Heart left ventricle (tissue), 16 donors: ENCODE data around the gene METRN. TPM values are rescaled to one million over a fixed set of nuclear protein-coding genes. Genes with fewer than 3 reads are reported as not detected.
"Not testable (repeated sequence)": the region's sequence is repeated elsewhere in the genome, so short reads cannot be mapped to it uniquely, and the experiment has no call there.

ENCODE experiments used
- ATAC-seq, 4 donors: fragments of 200-7000 bp; cut with Tn5 transposase; one replicate each; pipeline ENCODE4 v1.9.1; 2020 to 2022; ENCODE audit warnings: moderate library complexity in 4 of 4, mild to moderate bottlenecking in 3 of 4, moderate number of reproducible peaks in 1 of 4
- DNase-seq, 5 donors: peaks; one replicate each; pipeline ENCODE4 v3.0.0-alpha.2; 2020
- H3K27ac ChIP-seq, 12 donors: fragments of 200-600 bp; sonication (generic) in 4 of 12; one replicate each; pipeline versions ENCODE4 v1.5.0 to v1.8.0; 2016 to 2022; ENCODE audit warnings: mild to moderate bottlenecking in 2 of 12
- H3K27me3 ChIP-seq, 9 donors: fragments of 200-600 bp; sonication (generic) in 2 of 9; one replicate each; pipeline versions ENCODE4 v1.5.1 to v1.8.0; 2016 to 2022; ENCODE audit warnings: mild to moderate bottlenecking in 3 of 9
- H3K36me3 ChIP-seq, 9 donors: fragments of 200-600 bp; sonication (generic) in 2 of 9; one replicate each; pipeline versions ENCODE4 v1.5.0 to v1.8.0; 2018 to 2022; ENCODE audit warnings: mild to moderate bottlenecking in 2 of 9
- H3K4me1 ChIP-seq, 12 donors: fragments of 200-600 bp; sonication (generic) in 4 of 12; one replicate each; pipeline versions ENCODE4 v1.5.0 to v1.8.0; 2016 to 2022; ENCODE audit warnings: mild to moderate bottlenecking in 3 of 12
- H3K4me3 ChIP-seq, 12 donors: fragments of 200-600 bp; sonication (generic) in 4 of 12; one replicate each; pipeline versions ENCODE4 v1.5.0 to v1.8.0; 2017 to 2022; ENCODE audit warnings: mild to moderate bottlenecking in 9 of 12, moderate library complexity in 4 of 12
- H3K9me3 ChIP-seq, 12 donors: fragments of 200-600 bp; sonication (generic) in 4 of 12; one replicate each; pipeline versions ENCODE4 v1.5.0 to v1.8.0; 2016 to 2022; ENCODE audit warnings: mild to moderate bottlenecking in 1 of 12
- POLR2A ChIP-seq, 2 donors: fragments of 450-650 bp; IDR thresholded peaks; one replicate each; pipeline ENCODE4 v1.6.1; 2017; ENCODE audit warnings: antibody characterized with exemption in 2 of 2, mild to moderate bottlenecking in 2 of 2, moderate library complexity in 2 of 2
- WGBS, 4 donors: extraction: QIAGEN DNeasy Blood & Tissue Kit in 2 of 4; methylation state at CpG; one replicate each; pipeline versions ENCODE4 v1.1.5 to v1.1.7; 2013 to 2018; 5-methylcytosine and 5-hydroxymethylcytosine counted together
- intact Hi-C, 10 donors: fragments of 100-400 bp; cut with DNase I; formaldehyde crosslinking; loops; one replicate each; pipeline versions ENCODE4 v1.11.1 to v1.14.2; 2022
- polyA plus RNA-seq, 2 donors: library from polyadenylated mRNA; stranded (reverse); fragments of 200-250 nt; gene quantifications; one replicate each; pipeline ENCODE4 v1.2.3, GENCODE V29; 2013
- total RNA-seq, 9 donors: library from RNA; depleted of rRNA in 2 of 9; stranded (reverse); fragments of >200 nt in 2 of 9; fragmentation: NEBNext Ultra II Directional in 3 of 9; extraction: Animal tissue kit (Norgen Biotek cat#: 25700) in 3 of 9; gene quantifications; one replicate each; pipeline versions ENCODE4 v1.1.0 to v1.2.4, GENCODE V29; 2016 to 2023
- TF ChIP-seq, protein P1 (sequence below), 12 donors: fragments of 200-600 bp; sonication (generic) in 4 of 12; IDR thresholded peaks; one replicate each; pipeline versions ENCODE4 v1.5.0 to v1.8.0; 2018 to 2022; ENCODE audit warnings: antibody characterized with exemption in 12 of 12, mild to moderate bottlenecking in 5 of 12
- donor health status: ischemic (EF 13 %, LVEDD 7.1; RV severe dilation, severe dysfunction).
- donor health status: healthy with polysubstance abuse.
- donor health status: DM: no; HTN: yes; CAD: no.
- donor health status: DM: no; HTN: no; CAD: no.
- donor health status: ischemic (EF 25% LVEDD 6.9; RV normal size, moderate dysfunction).
- donor health status: ischemic (EF 25% LVEDD 5.7; RV mildly dilated, moderate dysfunction).
- donor health status: healthy.
- donor health status: DM: yes; HTN: yes; CAD: no.
- donor health status: ischemic (EF 35%, LVEDD 5.7; RV mildly dilated, moderate dysfunction).
- donor health status: nonischemic (EF 11% LVEDD 7.7; RV severe dilation, severe dysfunction).
- donor health status: DM: yes; HTN: yes; CAD: no.
- donor health status: PGD.
- donor health status: ischemic (EF 29% LVEDD 5.4; RV normal size, mild dysfunction).
- donor health status: nonischemic (EF 23%, LVEDD 6.1; RV moderate dilation, normal function).

METRN gene
- total and polyA plus RNA-seq, 11 donors: 31.2 to 79.4 (median 60.7) TPM

DNA sequence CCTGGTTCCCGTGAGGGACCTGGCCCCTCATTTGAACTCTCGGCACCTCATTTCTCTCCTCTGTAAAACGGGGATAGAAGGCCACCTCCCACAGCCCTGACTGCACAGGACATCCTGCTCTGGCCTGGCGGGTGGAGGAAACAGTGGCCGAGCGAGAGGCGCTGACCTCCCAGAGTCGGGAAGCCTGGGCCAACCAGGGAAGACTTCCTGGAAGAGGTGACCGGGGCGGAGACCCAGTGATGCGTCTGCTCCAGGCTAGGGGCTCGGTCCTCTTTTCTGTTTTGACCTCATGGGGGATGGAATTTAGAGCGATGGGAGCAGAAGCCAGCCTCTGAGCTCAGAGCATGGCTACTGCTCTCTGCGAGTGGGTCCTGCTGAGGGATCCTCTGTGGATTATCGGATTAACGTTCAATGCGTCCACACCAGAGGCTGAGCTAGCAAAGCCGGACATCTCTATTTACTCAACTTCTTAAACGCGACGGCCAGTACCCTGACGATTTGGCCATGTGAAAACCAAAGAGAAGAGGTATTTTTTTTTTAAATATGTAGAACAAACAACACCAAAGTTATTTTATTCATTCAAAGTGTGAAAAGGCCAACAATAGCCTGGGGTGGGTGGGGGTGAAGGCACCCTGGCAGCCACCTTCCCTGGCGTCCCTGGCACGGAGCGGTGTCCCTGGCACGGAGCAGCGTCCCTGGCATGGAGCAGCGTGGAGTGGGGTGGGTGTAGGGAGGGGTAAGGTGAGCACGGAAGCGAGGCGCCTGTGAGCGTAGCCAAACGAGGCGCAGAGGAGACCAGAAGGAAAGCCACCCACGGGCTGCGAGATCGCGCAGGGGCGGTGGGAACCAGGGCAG lies 36.5 kb downstream of the METRN start:
- WGBS, 4 donors: 59 to 69% (median 62%) methylated on average over 38 to 39 of the region's 39 CpGs
- DNase-seq: peak in 3 of 5 donors; percentile 5 to 56 (median 54)
- peak; percentile 79 to 92 (median 84) for ATAC-seq

DNA sequence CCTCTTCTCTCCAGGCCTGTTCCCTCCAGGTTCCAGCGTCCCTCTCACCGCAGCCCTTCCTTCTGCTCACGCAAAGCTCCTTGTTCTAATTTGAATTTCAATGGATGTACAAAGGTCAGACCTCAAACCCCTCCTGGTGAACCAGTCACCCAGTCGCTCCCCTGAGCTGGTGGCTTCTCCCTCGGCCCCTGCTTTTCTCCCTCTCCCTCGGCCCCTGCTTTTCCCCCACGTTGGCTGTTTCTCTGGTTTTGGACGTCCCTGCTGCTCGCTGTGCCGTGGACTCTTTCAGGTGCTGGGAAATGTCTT lies 37.0 kb downstream of the METRN start:
- ATAC-seq: no peak
- Histone ChIP-seq H3K4me1 (peaks cover 0 to 12% (median 0%) of the 10 kb centered on the region in 12 donors), H3K27me3 (peaks cover 0 to 13% (median 0%) of the 10 kb centered on the region in 9 donors), H3K9me3 (no peaks in the 10 kb centered on the region), H3K27ac (no peak overlapping the region), H3K36me3 (no peaks in the 10 kb centered on the region), H3K4me3 (no peak overlapping the region)
- no peak for TF ChIP-seq POLR2A (IDR thresholded peaks at IDR 0.05)
- TF ChIP-seq, protein P1, sequence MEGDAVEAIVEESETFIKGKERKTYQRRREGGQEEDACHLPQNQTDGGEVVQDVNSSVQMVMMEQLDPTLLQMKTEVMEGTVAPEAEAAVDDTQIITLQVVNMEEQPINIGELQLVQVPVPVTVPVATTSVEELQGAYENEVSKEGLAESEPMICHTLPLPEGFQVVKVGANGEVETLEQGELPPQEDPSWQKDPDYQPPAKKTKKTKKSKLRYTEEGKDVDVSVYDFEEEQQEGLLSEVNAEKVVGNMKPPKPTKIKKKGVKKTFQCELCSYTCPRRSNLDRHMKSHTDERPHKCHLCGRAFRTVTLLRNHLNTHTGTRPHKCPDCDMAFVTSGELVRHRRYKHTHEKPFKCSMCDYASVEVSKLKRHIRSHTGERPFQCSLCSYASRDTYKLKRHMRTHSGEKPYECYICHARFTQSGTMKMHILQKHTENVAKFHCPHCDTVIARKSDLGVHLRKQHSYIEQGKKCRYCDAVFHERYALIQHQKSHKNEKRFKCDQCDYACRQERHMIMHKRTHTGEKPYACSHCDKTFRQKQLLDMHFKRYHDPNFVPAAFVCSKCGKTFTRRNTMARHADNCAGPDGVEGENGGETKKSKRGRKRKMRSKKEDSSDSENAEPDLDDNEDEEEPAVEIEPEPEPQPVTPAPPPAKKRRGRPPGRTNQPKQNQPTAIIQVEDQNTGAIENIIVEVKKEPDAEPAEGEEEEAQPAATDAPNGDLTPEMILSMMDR (IDR thresholded peaks at IDR 0.05): no peak
- DNase-seq: no peak
- intact Hi-C loops: no loop called here
- WGBS, 4 donors: 29 to 40% (median 32%) methylated on average over 10 of the region's 10 CpGs

More for the DNA sequence above, 36.5 kb downstream of the METRN start:
- Histone ChIP-seq H3K27me3 (peaks cover 0 to 13% (median 0%) of the 10 kb centered on the region in 9 donors), H3K9me3 (no peaks in the 10 kb centered on the region), H3K4me1 (peaks cover 0 to 12% (median 0%) of the 10 kb centered on the region in 12 donors), H3K4me3 (no peak overlapping the region), H3K36me3 (no peaks in the 10 kb centered on the region), H3K27ac (no peak overlapping the region)
- intact Hi-C loops: no loop called here
- TF ChIP-seq, protein P1 (IDR thresholded peaks at IDR 0.05): no peak
- TF ChIP-seq POLR2A (IDR thresholded peaks at IDR 0.05): no peak

DNA sequence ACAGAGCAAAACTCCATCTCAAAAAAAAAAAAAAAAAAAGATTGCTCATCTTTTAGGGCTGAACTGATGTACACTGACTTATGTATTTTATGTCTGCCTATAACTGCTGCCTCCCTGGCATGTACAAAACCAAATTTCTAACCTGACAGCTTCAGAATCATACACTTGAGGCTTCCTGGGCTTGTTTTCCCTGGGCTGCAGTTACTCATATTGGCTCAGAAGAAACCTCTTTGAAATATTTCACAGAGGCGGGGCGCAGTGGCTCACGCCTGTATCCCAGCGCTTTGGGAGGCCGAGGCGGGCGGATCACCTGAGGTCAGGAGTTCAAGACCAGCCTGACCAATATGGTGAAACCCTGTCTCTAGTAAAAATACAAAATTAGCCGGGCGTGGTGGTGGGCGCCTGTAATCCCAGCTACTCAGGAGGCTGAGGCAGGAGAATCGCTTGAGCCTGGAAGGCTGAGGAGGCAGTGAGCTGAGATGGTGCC lies 39.2 kb downstream of the METRN start:
- DNase-seq, intact Hi-C loops, ATAC-seq, H3K9me3 ChIP-seq, H3K4me3 ChIP-seq, H3K36me3 ChIP-seq: not testable (repeated sequence)
- Histone ChIP-seq H3K27ac (peak overlapping the region in 1 of 12 donors; percentile 49), H3K27me3 (peaks cover 0 to 13% (median 0%) of the 10 kb centered on the region in 9 donors), H3K4me1 (peaks cover 0 to 16% (median 0%) of the 10 kb centered on the region in 12 donors)
- 84 to 91% (median 90%) methylated on average over 11 of the region's 11 CpGs for WGBS, 4 donors

DNA sequence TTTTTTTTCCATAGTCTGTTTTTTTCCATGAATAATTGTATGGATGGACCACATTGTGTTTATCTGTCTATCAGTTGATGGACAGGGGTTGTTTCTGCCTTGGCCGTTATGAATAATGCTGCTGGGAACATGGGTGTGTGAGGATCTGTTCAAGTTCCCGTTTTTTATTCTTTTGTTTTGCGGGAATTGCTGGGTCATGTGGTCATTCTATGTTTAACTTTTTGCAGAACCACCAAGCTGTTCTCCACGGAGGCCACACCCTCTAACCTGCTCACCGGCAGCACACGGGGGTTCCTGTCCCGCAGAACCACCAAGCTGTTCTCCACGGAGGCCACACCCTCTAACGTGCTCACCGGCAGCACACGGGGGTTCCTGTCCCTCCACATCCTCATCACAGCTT lies 39.7 kb downstream of the METRN start:
- peak in 1 of 5 donors; percentile 4 for DNase-seq

More for the DNA sequence above, 39.7 kb downstream of the METRN start:
- ATAC-seq: peak in 2 of 4 donors; percentile 17 to 59
- Histone ChIP-seq H3K36me3 (no peaks in the 10 kb centered on the region), H3K4me1 (peaks cover 0 to 16% (median 0%) of the 10 kb centered on the region in 12 donors), H3K9me3 (no peaks in the 10 kb centered on the region), H3K27ac (peak overlapping the region in 1 of 12 donors; percentile 49), H3K27me3 (peaks cover 0 to 13% (median 0%) of the 10 kb centered on the region in 9 donors), H3K4me3 (no peak overlapping the region)
- 59 to 68% (median 61%) methylated on average over 11 of the region's 11 CpGs for WGBS, 4 donors
- TF ChIP-seq, protein P1 (IDR thresholded peaks at IDR 0.05): no peak
- no peak for TF ChIP-seq POLR2A (IDR thresholded peaks at IDR 0.05)
- intact Hi-C loops: no loop called here
